SK-N-SH (cell line): Measurements from ENCODE around the gene MYO9A.

Source experiments
- EP300 ChIP-seq, 2 experiments: IDR thresholded peaks; 2 replicates each; pipeline versions ENCODE4 v1.4.0 to v1.6.1; 2012; ENCODE audit warnings: borderline replicate concordance in 1 of 2, low read depth in 1 of 2, low read length in 1 of 2
- EZH2phosphoT487 ChIP-seq: fragments of 200-600 bp; sonication (generic); IDR thresholded peaks from 2 replicates; pipeline ENCODE4 v1.6.1; 2017; ENCODE audit warnings: low read depth, mixed run types, mild to moderate bottlenecking, antibody characterized with exemption, moderate library complexity, borderline replicate concordance
- FOXJ3 ChIP-seq: sonication (generic); formaldehyde crosslinking; IDR thresholded peaks from 2 replicates; pipeline ENCODE4 v1.5.1; 2020; ENCODE audit warnings: mild to moderate bottlenecking, missing genetic modification reagents
- NRF1 ChIP-seq: IDR thresholded peaks from 2 replicates; pipeline ENCODE4 v1.6.1; 2012; ENCODE audit warnings: low read depth, mild to moderate bottlenecking, low read length
- YY1 ChIP-seq: IDR thresholded peaks from 2 replicates; pipeline ENCODE4 v1.4.0; 2012; ENCODE audit warnings: low read depth, mild to moderate bottlenecking
- TF ChIP-seq, protein P1 (sequence below): fragments of 200-600 bp; sonication (generic); IDR thresholded peaks from 2 replicates; pipeline ENCODE4 v1.6.1; 2017; ENCODE audit warnings: antibody characterized with exemption, mild to moderate bottlenecking, moderate library complexity

DNA sequence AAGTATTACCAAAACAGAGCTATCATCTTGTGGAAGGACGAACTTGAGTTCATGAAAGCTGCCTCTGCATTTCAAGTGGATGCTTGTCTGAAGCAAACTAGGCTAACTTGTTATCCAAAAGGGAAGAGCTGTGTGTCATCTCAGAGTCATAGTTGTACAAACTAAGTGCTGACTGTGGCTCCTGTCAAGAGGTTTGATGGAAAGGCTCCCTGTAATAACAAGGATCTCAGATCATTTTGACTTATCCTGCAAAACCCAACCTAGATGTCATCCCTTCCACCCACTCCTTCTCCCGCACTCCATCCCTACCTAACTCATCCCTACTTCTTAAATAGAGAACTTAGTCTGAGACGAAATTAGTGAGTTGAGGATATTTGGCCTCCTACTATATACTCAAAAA lies 196.8 kb downstream of the MYO9A start:
- TF ChIP-seq EZH2phosphoT487 (no peak), EP300 (IDR thresholded peaks at IDR 0.05; ENCODE audit: borderline replicate concordance in 1 of 2, low read depth in 1 of 2, low read length in 1 of 2) (no peak), YY1 (no peak), NRF1 (no peak), FOXJ3 (CRISPR knock-in tag) (no peak)
- TF ChIP-seq, protein P1, sequence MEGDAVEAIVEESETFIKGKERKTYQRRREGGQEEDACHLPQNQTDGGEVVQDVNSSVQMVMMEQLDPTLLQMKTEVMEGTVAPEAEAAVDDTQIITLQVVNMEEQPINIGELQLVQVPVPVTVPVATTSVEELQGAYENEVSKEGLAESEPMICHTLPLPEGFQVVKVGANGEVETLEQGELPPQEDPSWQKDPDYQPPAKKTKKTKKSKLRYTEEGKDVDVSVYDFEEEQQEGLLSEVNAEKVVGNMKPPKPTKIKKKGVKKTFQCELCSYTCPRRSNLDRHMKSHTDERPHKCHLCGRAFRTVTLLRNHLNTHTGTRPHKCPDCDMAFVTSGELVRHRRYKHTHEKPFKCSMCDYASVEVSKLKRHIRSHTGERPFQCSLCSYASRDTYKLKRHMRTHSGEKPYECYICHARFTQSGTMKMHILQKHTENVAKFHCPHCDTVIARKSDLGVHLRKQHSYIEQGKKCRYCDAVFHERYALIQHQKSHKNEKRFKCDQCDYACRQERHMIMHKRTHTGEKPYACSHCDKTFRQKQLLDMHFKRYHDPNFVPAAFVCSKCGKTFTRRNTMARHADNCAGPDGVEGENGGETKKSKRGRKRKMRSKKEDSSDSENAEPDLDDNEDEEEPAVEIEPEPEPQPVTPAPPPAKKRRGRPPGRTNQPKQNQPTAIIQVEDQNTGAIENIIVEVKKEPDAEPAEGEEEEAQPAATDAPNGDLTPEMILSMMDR = no peak
